Nephron (organoid): Measurements from ENCODE around the gene DHDDS.
A peak's percentile ranks its signal among the peaks of the same experiment; 100 is the strongest.
"Not testable (repeated sequence)": the region's sequence is repeated elsewhere in the genome, so short reads cannot be mapped to it uniquely, and the experiment has no call there.

Experiments
- H3K27ac Mint-ChIP-seq, 3 experiments: 2 replicates each; pipeline ENCODE4 v1.8.0; 2020; ENCODE audit warnings: mixed read lengths in 3 of 3, mild to moderate bottlenecking in 2 of 3, moderate library complexity in 1 of 3
- H3K27me3 Mint-ChIP-seq: 2 replicates; pipeline ENCODE4 v1.8.0; 2021; ENCODE audit warnings: low read depth, mild to moderate bottlenecking, moderate library complexity, mixed read lengths
- H3K36me3 Mint-ChIP-seq: 2 replicates; pipeline ENCODE4 v1.8.0; 2020; ENCODE audit warnings: low read depth, mixed read lengths
- H3K4me1 Mint-ChIP-seq: 2 replicates; pipeline ENCODE4 v1.8.0; 2020; ENCODE audit warnings: mixed read lengths
- H3K4me3 Mint-ChIP-seq, 3 experiments: 2 replicates each; pipeline ENCODE4 v1.8.0; 2020; ENCODE audit warnings: mild to moderate bottlenecking in 3 of 3, mixed read lengths in 3 of 3, moderate library complexity in 2 of 3
- H3K9me3 Mint-ChIP-seq: 2 replicates; pipeline ENCODE4 v1.8.0; 2020; ENCODE audit warnings: mixed read lengths
- TF ChIP-seq, protein P1 (sequence below), 3 experiments: fragments of 200-600 bp; sonication (generic); IDR thresholded peaks; one replicate each; pipeline ENCODE4 v1.5.0; 2021; ENCODE audit warnings: antibody characterized with exemption in 3 of 3; ENCODE audit not compliant: unreplicated experiment in 3 of 3

DHDDS gene

DNA sequence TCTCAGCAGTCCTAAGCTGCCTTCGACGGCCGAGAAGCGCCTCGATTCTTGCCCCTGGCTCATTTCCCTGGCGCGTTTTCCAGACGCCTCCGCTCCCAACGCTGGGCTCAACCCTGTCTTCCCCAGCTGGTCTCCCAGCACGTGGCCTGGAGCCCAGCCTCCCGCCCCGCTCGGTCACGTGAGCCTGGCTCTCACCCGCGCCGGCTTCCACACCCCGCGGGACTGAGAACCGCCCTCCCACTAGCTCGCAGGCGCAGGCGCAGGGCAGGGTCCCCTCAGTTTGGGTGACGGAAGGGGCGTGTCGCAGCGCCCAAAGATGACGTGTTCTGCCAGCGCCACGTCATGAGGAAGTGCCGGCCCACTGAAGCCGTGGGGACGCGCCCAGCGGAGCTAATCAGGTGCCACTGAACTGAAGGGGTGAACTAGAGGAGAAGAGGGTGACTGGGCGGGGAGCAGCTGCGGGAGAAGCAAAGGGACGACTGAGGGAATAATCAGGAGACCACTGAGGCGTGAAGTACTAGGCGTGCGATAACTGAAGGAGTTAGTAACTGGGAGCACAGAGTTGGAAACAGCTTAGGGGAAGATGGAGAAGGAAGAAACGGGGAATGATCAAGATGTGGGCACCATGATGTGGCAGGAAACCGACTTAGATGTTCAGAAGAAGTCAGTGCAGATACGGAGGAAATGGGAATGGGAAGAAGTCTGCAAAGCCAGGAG is at the start of gene DHDDS:
Gene DHDDS, plus strand, starts transcription at position 343 of the 717 bp plus-strand sequence. CDS start 625 bp downstream, outside the sequence.
- TF ChIP-seq, protein P1, sequence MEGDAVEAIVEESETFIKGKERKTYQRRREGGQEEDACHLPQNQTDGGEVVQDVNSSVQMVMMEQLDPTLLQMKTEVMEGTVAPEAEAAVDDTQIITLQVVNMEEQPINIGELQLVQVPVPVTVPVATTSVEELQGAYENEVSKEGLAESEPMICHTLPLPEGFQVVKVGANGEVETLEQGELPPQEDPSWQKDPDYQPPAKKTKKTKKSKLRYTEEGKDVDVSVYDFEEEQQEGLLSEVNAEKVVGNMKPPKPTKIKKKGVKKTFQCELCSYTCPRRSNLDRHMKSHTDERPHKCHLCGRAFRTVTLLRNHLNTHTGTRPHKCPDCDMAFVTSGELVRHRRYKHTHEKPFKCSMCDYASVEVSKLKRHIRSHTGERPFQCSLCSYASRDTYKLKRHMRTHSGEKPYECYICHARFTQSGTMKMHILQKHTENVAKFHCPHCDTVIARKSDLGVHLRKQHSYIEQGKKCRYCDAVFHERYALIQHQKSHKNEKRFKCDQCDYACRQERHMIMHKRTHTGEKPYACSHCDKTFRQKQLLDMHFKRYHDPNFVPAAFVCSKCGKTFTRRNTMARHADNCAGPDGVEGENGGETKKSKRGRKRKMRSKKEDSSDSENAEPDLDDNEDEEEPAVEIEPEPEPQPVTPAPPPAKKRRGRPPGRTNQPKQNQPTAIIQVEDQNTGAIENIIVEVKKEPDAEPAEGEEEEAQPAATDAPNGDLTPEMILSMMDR (IDR thresholded peaks at IDR 0.05; ENCODE audit: unreplicated experiment in 3 of 3), result no peak
- Mint-ChIP-seq H3K36me3 (peaks cover 8% of the 10 kb centered on the region), H3K4me3 (peak within 1 kb of the TSS; percentile 96 to 97 (median 97)), H3K27me3 (peaks cover 4% of the 10 kb centered on the region), H3K4me1 (peaks cover 8% of the 10 kb centered on the region), H3K9me3 (no peaks in the 10 kb centered on the region), H3K27ac (peak within 1 kb of the TSS; percentile 59 to 95 (median 94))

DNA sequence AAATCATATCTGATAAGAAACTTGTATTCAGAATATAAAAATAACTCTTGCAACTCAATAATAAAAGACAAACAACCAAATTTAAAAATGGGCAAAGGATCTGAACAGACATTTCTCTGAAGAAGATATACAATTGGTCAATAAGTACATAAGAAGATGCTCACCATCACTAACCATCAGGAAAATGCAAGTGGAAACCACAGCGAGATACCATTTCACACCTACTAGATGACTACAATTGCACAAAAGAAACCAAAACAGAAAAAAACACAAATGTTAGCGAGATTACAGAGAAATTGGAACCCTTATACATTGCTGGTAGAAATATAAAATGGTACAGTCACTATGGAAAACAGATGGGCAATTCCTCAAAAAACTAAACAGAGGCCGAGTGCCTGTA is 48.0 kb upstream of the DHDDS start:
- Mint-ChIP-seq H3K36me3 (no peaks in the 10 kb centered on the region), H3K4me1 (no peaks in the 10 kb centered on the region), H3K4me3 (no peak overlapping the region), H3K27ac (no peak overlapping the region), H3K9me3 (no peaks in the 10 kb centered on the region), H3K27me3 (peaks cover 7% of the 10 kb centered on the region)
- TF ChIP-seq, protein P1 (IDR thresholded peaks at IDR 0.05; ENCODE audit: unreplicated experiment in 3 of 3), result no peak

- H3K36me3 Mint-ChIP-seq, H3K27me3 Mint-ChIP-seq, H3K4me1 Mint-ChIP-seq, H3K27ac Mint-ChIP-seq, H3K9me3 Mint-ChIP-seq, H3K4me3 Mint-ChIP-seq: not testable (repeated sequence)
Measured at GRCh38 chr1:26385063-26385462, 47.1 kb upstream of the DHDDS start.

GRCh38 chr1:26387447-26387846 is 44.7 kb upstream of the DHDDS start:
- Mint-ChIP-seq H3K4me3 (no peak overlapping the region), H3K27me3 (peaks cover 9% of the 10 kb centered on the region)

GRCh38 chr1:26388791-26389445 is 43.2 kb upstream of the DHDDS start:
- H3K9me3 Mint-ChIP-seq, result no peaks in the 10 kb centered on the region
- no peaks in the 10 kb centered on the region for H3K4me1 Mint-ChIP-seq
- peaks cover 13% of the 10 kb centered on the region for H3K27me3 Mint-ChIP-seq
- no peak overlapping the region for H3K27ac Mint-ChIP-seq
- TF ChIP-seq, protein P1 (IDR thresholded peaks at IDR 0.05; ENCODE audit: unreplicated experiment in 3 of 3), result no peak
- H3K4me3 Mint-ChIP-seq, result no peak overlapping the region
- no peaks in the 10 kb centered on the region for H3K36me3 Mint-ChIP-seq

More at GRCh38 chr1:26387447-26387846, 44.7 kb upstream of the DHDDS start:
- TF ChIP-seq, protein P1 (IDR thresholded peaks at IDR 0.05; ENCODE audit: unreplicated experiment in 3 of 3), result no peak
- H3K36me3 Mint-ChIP-seq, result no peaks in the 10 kb centered on the region
- H3K27ac Mint-ChIP-seq, result no peak overlapping the region
- H3K9me3 Mint-ChIP-seq, result no peaks in the 10 kb centered on the region
- no peaks in the 10 kb centered on the region for H3K4me1 Mint-ChIP-seq

DNA sequence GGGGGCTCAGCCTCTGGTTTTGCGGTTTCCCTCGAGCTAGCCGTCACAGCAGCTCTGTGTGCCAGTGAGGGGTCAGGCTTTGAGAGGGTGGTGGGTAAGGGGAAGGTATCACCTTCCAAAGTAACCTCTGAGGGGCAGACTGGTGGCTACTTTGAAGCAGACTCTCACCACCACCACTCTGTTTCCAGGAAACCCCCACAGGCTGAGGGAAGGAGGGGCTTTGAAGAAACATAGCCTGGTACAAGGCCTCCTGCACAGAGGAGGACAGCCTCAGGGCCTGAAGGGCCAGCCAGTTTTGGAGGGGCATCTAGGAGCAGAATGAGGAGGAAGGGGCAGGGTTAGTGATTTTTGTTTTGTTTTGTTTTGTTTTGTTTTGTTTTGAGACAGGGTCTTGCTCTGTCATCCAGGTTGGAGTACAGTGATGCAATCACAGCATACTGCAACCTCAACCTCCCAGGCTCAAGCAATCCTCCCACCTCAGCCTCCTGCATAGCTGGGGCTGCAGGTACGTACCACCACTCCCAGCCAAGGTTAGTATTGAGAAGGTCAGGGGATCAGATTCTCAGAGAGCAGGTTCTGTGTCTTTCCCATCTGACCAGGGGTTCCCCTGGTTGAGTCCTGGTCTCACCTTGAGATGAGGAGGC is 42.4 kb upstream of the DHDDS start:
- Mint-ChIP-seq H3K9me3 (no peaks in the 10 kb centered on the region), H3K4me3 (no peak overlapping the region), H3K27ac (no peak overlapping the region)

More for the DNA sequence above, 42.4 kb upstream of the DHDDS start:
- peaks cover 13% of the 10 kb centered on the region for H3K27me3 Mint-ChIP-seq
- H3K36me3 Mint-ChIP-seq, result no peaks in the 10 kb centered on the region
- H3K4me1 Mint-ChIP-seq, result no peaks in the 10 kb centered on the region
- TF ChIP-seq, protein P1 (IDR thresholded peaks at IDR 0.05; ENCODE audit: unreplicated experiment in 3 of 3), result no peak
